GM19240 (cell line): ENCODE results near the gene NOSIP.

Experiments used
- DNase-seq: peaks from one replicate; pipeline ENCODE4 v3.0.0; 2011; ENCODE audit warnings: low spot score; ENCODE audit not compliant: insufficient read length

Gene NOSIP

DNA sequence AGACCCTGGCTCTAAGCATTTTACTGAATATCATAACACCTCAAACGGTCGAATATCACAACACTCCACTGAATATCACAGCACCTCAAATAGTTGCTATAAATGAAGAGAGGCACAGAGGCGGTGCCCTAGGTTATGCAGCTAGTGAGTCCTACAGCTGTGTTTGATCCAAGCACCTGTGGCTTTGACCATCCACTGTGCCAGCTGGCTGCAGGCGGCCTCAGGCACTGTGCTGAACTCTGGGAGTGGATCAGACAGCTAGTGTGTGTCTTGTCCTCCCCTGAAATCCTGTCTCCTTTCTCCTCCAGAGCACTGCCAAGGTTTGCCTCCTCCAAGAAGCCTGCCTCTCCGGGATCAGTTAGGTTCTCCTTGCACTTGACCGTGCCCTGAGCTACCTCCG, 7.3 kb downstream of the NOSIP start:
- DNase-seq: no peak

DNA sequence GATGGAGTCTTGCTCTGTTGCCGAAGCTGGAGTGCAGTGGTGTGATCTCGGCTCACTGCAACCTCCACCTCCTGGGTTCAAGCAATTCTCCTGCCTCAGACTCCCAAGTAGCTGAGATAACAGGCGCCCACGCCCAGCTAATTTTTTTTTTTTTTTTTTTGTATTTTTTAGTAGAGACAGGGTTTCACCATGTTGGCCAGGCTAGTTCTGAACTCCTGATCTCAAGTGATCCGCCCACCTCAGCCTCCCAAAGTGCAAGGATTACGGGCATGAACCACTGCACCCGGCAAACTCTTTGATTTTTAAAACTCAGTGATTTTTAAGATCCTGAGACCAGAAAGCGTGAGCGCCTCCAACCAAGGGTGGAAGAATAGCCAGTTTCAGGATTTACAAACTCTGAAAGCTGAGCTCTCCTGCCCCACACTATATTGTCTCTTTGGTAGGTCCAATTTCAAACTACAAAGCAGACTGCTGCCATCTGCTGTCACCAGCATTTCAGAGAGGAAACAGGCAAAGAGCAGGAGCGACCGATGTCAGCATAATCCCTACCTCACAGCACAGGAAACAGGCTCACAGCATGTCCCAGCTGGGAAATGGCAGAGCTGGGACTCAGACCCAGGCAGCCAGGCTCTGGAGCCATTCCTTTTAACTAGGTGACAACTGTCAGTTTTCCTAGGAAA, 9.2 kb downstream of the NOSIP start:
- DNase-seq: no peak

DNA sequence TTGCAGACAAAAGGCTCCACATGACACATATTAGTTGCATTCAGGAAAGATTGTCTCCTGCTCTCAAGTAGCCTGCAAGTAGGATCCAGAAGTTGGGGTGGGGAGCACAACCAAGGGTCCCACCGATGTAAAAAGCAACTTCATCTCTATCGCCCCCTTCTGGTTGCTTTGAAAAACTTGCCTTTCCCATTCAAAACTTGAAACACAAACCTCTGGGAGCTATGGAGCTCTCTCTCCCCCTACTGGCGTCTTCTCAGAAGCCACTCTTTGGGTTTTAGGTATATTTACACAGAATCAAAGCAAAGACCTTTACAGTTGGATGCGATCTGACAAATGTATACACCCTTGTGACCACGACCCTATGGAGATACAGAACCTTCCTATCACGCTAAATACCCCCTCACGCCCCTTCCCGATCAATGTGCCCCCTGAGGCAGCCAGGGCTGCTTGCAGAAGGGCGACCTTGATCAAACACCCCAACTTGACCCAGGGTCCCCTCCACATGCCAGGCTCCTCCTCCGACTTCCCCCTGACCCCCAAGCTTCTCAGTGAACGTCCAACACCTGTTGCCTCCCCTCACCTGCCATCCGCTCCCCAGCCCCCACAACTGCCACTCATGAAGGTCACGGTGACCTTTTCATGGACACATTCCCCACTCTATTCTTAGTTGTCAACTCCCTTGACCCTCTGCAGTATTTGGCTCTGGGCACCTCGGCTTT, 10.1 kb downstream of the NOSIP start:
- DNase-seq: peak; percentile 80

DNA sequence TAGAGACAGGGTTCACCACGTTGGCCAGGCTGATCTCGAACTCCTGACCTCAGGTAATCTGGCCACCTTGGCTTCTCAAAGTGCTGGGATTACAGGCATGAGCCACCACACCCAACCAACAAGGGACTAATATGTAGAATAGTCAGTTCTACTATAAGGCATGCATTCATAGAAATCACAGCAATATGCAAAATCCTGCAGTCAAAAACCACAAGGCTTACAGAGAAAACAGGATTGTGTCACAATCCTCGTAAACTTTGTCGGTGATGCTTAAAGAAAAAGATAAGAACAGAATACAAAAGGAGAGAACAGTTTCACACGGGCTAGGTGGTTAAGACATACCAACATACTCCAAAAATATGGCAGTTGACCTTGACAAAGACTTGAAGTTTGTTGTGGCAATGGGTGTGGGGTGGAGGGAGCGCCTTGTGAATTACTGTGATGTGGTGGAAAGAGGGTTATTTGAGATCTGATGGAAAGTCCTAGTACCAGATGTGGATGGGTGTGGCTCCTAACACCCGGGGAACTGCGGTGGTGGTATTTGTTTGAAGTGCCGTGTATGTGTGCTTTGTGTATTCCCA, 12.4 kb downstream of the NOSIP start:
- DNase-seq: no peak

DNA sequence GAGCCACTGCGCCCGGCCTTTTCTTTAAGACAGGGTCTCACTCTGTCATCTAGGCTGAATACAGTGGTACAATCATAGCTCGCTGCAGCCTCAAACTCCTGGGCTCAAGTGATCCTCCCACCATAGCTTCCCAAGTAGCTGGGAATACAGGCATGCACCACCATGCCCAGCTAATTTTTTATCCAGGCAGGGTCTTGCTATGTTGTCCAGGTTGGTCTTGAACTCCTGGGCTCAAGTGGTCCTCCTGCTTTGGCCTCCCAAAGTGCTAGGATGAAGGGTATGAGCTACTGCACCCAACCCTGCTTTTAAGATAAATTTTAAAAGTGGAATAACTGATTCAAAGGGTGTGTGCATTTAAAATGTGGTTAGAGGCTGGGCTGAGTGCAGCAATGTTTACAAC, 14.1 kb downstream of the NOSIP start:
- DNase-seq: no peak

DNA sequence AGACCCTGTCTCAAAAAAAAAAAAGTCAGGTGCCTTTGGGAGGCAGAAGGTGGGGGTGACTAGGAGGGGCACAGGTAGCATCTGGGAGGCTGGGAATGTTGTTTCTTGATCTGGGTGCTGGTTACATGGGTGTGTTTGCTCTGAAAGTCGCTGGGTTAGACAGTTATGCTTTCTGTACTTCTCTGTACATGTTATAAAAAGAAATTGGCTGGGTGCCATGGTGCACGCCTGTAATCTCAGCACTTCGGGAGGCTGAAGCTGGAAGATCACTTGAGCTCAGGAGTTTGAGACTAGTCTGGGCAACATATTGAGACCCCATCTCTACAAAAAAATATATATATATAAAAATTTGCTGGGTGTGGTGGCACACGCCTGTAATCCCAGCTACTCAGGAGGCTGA, 15.1 kb downstream of the NOSIP start:
- no peak for DNase-seq

DNA sequence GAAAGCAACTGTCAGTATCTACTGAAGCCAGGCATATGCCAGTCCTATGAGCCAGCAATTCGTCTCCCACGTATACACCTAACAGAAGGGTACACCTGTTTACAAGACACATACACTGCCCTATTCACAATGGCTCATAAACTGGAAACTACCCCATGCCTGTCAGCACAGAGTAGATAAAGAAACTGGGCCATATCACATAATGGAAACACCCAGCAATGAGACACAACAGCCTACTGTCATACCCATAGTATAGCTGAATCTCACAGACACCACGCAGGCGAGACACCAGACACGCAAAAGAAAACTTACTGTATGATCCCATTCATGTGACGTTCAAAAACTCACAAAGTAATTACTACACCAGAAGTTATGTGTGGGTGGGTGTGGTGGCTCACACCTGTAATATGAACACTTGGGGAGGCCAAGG, 15.7 kb downstream of the NOSIP start:
- no peak for DNase-seq

DNA sequence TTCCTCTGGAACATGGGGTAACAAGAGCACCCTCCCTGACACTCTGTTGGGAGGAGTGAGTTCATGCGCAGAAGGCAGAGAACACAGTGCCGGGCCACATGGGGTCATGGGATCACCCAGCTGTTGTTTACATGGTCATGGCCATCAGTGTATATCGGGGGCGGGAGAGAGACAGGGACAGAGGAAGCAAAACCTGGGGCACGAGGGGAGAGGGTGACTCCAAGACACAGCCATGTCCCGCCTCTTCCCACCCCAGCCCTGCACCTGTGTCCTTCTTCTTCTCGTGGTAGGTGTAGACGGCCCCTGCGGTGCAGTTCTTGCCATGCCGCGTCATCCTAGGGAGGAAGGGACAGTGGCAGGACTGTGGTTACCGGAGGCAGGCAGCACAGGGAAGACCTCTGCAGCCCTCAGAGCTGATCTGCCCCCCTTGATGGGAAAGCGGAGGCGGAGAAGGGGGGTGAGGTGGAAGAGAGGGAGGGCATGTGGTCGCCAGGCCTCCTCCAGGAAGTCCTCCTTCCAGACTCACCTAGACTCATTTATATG, 19.9 kb downstream of the NOSIP start:
- no peak for DNase-seq

DNA sequence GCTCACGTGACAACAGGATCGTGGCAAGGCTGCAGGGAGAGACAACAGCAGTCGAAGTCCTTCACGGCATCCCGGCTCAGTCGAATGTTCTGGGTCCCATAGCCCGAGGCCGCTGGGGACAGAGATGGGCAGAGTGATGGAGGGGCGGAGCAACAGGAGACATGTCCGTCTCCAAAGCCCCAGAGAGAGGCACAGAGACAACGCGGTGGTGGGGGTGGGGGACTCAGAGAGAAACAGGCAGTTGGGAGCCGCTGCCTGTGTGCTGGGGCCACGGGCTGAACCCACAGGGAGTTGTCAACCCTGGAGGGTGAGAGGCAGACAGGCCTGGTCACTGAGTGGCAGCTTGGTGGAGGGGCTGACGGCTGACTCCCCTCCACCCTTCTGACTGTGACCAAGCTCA, 20.4 kb downstream of the NOSIP start:
- no peak for DNase-seq

DNA sequence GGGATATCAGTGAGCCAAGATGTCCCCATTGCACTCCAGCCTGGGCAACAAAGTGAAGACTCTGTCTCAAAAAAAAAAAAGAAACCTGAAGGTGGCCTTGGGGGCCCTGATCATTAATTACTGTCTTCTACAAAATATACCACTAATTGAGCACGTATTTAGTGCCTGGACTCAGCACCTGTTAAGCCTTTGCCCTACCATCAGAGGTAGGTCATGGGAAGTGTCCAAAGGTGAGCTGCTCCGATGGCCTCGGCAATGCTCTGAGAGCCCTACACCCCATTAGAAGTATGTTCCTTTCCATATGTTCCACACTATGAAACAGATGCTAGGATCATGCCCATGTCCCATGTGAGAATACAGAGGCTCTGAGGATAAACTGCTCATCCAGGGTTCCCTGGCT, 20.9 kb downstream of the NOSIP start:
- DNase-seq: no peak

DNA sequence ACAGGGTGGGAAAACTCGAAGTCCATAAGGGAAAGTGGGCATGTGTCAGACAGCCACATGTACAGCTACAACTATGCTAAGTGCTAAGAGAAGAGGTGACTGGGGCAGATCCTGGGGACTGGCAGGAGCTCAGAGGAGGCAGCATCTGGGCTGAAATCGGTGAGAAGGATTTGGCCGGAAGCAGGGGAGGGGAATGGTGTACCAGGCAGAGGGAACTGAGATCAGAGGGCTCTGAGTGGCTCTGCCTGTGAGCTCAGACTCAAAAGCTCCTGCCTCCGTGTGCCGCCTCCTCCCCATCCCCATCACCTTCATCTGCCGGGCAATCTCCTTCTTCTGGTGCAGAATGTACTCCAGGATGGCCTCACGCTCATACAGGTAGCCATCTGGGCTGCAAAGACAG, 21.8 kb downstream of the NOSIP start:
- no peak for DNase-seq

DNA sequence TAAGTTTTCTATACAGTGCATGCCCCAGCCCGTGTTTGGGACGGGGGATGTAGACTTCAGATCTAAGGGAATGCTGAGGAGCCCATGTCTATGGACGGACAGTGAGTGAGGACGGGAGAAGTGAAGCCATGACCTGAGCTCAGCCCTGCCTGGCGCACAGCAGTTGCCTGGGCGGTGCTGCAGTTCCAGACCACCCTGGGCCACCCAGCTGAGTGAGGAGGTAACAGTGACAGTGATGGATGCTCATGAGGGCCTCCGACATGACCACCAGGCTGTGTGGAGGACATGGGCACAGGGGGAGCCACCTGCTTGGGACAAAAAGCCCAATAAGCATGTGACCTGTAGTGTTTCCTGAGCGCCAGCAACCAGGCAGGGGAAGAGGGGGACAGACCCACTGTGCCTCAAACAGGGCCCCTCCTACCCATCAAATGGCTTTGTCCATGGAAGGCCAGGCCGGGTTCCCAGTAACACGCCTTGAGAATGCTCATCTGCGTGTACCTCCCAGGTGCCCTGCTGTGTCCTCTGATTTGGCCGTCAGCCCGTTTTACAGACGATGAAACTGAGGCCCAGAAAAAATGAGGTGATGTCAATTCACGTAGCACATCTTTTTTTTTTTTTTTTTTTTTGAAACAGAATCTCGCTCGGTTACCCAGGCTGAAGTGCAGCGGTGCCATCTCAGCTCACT, 22.6 kb downstream of the NOSIP start:
- no peak for DNase-seq

DNA sequence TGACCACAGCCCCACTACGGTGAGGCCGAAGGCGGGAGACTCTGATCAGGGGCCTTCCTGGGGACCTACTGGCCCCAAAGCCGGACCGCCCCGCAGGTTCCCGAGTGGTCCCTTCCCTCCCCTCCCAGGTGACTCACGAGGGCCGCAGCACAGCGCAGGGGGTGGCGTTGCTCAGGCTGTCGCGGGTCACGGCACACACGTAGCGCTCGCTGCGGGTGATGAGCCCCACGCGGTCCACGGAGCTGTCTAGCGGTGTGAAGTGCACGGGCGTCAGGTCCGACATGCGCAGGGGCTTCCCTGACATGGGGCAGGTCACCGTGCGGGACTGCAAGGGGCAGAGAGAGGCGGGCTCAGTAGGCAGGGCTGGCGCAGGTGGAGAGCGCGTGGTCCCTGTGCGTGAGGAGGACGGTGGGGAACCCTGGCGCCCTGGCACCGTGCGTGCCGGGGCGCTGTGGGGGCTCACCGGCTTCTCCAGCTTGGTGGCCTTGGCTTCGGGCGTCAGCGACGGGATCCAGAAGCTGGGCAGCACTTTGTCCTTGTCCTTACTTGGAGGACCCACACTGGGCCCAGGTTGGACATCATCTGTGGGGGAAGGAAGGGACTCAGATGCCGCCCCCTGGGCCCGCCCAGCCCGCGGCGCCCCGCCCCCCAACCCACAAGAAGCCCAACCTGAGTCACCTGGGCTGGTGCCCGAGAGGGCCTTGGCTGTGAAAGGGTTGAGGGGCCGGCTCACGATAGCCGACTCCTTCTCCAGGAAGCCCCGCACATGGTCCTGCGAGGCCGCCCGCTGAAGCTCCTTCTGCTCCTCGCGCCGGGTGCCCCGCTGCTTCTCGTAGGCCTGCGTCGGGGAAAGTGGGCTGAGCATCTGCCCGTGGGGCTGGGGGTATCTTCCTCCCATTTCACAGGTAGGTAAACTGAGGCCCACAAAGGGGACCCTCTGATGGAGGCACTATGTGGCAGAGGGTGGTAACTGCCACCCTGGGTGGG, 23.7 kb downstream of the NOSIP start:
- no peak for DNase-seq

DNA sequence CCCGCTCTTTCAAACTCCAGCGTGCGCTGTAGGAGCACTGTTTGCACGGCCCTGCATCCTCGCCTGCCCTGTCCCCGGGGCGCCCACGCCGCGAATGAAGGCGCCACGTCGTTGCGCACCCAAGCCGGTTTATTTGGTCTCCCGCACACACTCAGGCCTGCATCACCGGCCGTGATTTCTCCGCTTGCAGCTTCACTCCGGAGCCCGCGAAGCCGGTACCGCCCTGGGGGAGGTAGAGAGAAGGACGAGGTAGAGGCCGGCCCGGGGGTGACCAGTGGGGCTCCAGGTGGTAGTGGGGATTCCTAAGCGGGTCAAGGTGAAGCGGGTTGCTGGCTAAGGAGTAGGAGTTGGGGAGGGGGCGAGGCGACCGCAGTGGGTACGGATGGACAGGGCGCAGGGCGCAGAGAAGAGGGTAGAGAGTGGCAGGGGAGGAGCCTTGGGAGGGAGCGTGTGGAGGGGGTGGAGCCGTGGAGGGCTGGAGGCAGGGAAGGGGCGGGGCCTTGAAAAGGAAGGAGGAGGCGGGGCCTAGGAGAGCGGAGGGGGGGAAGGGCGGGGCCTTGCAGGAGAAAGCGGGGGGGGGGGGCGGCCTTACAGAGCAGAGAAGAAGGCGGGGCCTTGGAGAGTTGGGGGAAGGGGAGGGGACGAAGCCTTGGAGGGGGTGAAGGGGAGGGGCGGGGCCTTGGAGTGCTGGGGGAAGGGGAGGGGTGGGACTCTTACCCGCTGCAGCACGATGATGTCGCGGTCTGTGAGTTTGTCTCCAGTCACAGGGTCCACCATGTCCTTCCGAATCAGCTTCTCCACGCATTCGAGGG, 24.6 kb downstream of the NOSIP start:
- DNase-seq: no peak

DNA sequence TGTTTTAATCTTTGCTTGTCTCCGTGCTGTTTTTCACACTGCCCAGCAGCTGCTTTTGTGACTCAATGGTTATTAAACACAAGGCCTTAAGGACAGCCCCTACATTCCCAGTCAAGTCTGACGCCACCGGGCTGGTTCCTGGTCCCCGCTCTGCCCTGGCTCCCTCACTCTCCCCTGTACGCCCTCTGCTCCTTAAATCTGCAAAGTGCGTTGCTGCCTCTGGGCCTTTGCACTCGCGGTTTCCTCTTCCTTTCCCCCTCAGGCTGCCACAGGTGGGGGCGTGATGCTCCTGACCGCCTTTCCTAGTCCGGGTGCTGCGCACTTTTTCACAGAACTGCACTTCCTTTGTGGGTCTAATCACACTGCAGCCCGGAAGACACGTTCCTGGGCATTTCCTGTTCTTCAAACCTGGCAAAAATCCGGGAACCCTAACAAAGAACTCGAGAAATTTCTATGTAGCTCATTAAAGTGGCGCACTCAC, 25.6 kb downstream of the NOSIP start:
- no peak for DNase-seq

DNA sequence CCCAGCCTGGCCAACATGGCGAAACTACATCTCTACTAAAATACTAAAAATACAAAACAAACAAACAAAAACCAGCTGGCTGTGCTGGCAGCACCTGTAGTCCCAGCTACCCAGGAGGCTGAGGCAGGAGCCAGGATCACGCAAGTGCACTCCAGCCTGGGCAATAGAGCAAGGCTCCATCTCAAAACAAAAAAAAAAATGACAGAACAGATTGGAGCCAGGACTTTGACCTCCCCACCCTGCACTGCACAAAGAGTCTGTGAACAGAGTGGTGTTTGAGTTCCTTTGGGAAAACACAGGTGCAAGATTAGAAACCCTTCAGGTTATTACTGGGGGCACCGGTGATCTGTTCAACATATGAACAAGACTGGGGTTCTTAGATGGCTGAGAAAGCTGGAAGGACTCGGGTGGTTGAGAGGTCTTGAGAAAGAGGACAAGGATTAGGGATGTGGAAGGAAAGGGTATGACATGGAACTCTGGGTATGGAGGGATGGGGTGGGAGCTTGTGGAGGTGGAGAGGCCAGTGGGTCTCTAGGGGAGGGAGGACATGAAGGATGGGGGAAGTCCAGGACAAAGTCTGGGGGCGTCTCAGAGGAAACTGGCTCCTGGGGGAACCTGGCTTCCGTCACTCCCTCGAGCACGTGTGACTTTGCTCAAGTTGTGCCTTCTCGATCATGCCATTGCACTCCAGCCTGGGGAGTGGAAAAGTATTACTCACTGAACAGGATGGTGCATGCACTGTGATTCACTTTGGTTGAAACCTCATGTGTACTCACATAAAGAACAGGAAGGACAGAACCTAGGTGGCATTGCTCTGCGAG, 26.7 kb downstream of the NOSIP start:
- no peak for DNase-seq

DNA sequence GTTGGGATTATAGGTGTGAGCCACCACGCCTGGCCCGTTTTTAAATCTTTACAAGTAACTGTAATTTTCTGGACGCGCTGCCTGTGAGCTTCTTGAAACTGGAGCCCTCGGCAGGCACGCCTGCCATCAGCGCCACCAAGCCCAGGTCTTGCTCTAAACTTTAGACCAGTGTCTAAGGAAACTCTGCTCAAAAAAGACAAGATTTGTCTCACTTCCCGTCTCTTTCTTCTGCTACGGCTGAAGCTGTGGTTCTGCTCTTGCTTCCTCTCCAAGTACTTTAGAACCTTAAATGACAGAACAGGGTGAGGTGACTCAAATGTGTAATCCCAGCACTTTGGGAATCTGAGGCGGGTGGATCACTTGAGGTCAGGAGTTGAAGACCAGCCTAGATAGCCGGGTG, 27.6 kb downstream of the NOSIP start:
- DNase-seq: no peak

DNA sequence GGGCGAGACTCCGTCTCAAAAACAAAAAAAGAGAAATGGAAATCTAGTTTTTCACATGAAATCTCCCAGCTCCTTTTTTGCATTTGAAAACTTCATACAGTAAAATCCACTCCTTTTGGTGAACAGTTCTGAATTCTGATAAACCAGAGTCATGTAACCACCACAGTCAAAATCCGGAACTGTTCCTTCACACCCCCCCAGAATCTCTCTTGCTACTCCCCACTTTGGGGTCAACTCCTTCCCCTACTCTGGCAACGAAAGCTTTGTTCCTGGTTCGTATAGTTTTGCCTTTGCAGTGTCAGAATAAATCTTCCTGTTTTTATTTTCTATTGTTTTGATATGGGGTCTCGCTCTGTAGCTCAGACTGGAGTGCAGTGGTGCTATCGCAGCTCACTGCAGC, 28.8 kb downstream of the NOSIP start:
- DNase-seq: no peak

DNA sequence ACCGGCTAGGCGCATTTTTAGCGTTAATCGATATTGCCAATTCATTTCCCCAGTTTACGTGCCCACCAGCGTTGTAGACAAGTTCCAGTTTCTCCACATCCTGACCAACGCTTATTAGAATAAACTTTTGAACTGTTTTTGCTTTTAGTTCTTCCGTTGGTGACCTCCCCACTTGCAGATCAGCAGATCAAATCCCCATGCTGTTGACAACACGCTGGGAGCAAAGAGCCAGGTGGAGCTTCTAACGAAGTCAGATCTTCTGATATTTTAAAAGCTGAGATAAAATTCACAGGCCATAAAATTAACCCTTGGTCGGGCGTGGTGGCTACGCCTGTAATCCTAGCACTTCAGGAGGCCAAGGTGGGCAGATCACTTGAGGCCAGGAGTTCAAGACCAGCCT, 31.3 kb downstream of the NOSIP start:
- no peak for DNase-seq
